Astrocyte of the spinal cord (primary cell): ENCODE data around the gene BSN.

Source experiments
- DNase-seq: peaks from one replicate; pipeline ENCODE4 v3.0.0; 2011; ENCODE audit warnings: low read depth, low spot score
- H3K4me3 ChIP-seq: 2 replicates; pipeline ENCODE4 v1.5.1; 2011; ENCODE audit warnings: low read depth, mild to moderate bottlenecking, low read length, moderate library complexity
- in situ Hi-C: cut with HindIII; loops from 2 replicates; pipeline ENCODE4 v1.10.0; 2017; ENCODE audit warnings: low sequenced_read_pairs
- TF ChIP-seq, protein P1 (sequence below): IDR thresholded peaks from 2 replicates; pipeline ENCODE4 v1.5.1; 2012; ENCODE audit warnings: low read depth, mild to moderate bottlenecking, low read length, inconsistent platforms

BSN gene

DNA sequence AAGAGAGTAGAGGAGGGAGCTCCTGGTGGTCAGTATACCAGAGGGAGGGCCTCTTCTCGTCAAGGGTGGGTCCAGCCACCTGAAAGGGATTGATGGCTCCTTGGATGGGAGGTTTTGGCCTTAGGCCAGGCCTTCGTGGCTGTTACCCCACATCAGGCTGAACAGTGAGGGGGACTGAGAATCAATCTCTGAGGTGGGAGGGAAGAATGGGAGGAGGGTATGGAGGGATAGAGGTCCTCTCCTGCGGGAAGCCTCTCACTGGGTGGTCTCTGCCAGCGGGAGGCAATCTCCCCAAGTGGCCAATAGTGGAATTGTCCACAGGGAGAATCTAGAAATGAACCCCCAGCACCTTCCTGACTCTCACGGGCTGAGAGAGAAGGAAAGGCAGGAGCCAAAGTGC is 53.5 kb downstream of the BSN start:
- TF ChIP-seq, protein P1, sequence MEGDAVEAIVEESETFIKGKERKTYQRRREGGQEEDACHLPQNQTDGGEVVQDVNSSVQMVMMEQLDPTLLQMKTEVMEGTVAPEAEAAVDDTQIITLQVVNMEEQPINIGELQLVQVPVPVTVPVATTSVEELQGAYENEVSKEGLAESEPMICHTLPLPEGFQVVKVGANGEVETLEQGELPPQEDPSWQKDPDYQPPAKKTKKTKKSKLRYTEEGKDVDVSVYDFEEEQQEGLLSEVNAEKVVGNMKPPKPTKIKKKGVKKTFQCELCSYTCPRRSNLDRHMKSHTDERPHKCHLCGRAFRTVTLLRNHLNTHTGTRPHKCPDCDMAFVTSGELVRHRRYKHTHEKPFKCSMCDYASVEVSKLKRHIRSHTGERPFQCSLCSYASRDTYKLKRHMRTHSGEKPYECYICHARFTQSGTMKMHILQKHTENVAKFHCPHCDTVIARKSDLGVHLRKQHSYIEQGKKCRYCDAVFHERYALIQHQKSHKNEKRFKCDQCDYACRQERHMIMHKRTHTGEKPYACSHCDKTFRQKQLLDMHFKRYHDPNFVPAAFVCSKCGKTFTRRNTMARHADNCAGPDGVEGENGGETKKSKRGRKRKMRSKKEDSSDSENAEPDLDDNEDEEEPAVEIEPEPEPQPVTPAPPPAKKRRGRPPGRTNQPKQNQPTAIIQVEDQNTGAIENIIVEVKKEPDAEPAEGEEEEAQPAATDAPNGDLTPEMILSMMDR: peak; percentile 44
- in situ Hi-C loops: no loop called here
- DNase-seq: no peak
- H3K4me3 ChIP-seq: no peak overlapping the region

DNA sequence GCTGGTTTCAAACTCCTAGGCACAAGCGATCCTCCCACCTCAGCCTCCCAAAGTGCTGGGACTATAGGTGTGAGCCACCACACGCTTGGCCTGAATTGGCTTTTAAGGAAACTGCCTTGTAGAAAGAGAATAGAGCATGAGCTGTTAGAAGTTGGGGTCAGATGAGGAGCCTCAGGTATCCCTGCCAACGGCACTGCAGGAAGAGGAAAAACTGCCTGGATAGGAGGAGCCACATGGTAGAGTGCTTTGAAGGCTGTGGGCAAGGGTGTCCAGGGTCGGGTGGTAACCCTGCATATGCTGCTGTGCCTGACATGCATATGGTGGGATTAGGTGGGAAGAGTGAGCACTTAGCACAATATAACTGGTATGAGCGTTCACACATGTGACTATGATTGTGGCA is 55.0 kb downstream of the BSN start:
- TF ChIP-seq, protein P1: no peak
- no peak overlapping the region for H3K4me3 ChIP-seq
- in situ Hi-C loops: no loop called here
- DNase-seq: no peak

DNA sequence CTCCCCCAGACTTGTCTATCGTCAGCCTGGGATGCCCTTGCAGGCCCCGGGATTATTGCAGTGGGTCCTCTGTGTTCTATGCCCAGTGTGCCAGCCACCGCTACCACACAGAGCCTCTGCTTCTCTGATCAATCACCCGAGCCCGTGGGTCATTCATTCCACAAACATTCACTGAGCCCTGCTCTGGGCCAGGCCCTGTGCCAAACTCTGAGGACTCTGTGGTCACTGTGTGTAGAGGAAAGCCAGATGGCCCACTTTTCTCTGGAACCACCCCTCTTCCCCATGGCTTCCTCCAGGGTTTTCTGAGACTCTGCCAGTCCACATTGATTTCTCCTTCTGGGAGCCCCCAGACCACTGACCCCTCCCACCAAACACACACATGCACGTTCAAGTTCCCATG is 55.5 kb downstream of the BSN start:
- in situ Hi-C loops: no loop called here
- no peak for DNase-seq
- no peak overlapping the region for H3K4me3 ChIP-seq
- TF ChIP-seq, protein P1: no peak

DNA sequence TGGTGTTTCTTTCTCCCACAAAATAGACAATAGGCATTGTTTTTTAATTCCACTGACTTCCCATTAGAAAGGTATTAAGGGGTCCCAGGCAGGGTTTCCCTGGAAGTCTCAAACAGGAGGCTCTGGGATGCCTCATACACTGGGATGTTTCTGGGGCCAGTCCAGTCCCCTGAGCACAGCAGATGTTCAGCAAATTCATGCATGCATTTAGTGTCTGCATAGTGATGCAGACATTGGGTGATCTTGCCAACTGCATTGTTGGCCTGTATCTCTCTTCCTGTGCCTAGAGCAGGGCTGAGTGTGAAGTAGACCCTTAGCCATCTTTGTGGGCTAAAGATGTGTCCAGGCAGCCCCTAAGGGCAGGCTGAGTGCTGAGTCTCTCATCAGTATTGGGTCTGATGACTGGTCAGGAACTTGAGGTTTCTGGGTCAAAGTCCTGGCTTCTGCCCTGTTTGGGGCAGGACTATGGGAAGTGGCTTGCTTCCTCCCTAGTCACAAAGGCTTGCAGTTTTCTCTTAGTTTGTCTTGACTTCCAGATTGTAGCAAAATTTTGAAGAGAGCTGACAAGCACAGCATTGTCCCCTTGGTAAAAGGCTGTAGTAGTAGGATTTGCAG is 56.5 kb downstream of the BSN start:
- in situ Hi-C loops: no loop called here
- TF ChIP-seq, protein P1: no peak
- no peak for DNase-seq
- H3K4me3 ChIP-seq: no peak overlapping the region

DNA sequence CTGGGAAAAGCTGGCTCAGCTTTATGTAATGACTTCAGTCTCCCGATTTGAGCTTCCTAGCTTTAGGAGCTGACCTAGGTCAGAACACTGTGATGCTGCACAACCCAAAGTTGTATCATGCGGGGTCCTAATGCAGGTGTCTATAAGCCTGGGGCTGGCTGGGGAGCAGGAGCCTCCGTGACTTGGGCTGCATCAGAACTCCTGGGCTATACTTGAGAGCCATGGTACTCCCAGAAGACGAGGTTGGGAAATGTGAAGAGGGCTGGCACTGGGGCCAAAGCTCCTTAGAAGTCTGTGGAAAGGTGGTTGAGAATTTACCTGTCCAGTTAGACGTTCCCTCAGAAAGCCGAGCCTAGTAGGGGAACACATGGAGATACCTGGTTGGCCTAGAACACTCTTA is 57.0 kb downstream of the BSN start:
- no peak for DNase-seq
- in situ Hi-C loops: no loop called here
- H3K4me3 ChIP-seq: no peak overlapping the region
- TF ChIP-seq, protein P1: no peak

DNA sequence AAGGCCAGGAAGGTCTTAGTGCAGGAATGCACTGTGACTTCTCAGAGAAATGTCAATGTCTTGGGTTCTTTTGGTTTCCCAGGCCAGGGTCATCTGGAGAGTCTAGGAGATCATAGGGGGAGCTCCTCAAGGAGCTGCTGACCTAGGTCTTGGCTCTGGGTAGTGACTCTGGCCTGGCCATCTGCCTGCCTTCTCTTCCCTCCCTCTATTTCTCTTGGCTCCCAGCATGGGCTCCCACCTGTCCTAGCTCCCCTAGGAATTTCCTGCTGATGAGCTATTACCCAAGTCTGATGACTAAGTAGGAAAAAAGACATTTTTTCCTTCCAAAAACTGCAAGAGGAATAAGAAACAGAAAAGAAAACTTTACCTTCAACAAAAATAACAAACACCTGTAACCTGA is 57.4 kb downstream of the BSN start:
- TF ChIP-seq, protein P1: no peak
- DNase-seq: no peak
- in situ Hi-C loops: no loop called here
- no peak overlapping the region for H3K4me3 ChIP-seq

DNA sequence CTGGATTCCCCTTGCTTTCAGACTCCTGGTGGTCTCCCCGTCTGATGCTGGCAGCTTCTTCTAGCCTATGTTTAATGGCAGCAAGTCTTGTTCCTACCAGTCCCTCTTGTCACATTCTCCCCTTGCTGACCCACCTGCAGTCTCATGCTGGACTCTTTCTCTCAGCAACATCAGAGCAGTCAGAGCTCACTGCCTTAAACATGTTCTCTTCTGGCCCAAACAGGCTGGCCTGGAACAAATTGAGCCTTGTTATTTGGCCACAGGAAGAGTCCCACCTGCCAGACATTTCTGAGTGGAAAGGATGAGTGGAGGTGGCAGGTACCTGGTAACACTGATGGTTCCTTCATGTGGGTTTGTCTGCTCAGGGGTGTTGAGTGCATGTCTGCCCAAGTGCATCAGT is 60.7 kb downstream of the BSN start:
- H3K4me3 ChIP-seq: no peak overlapping the region
- in situ Hi-C loops: no loop called here
- no peak for DNase-seq
- TF ChIP-seq, protein P1: no peak
